ENCODE measurements around the gene ROBO3.

ROBO3 gene

GRCh38 chr11:124876818-124877630 lies 11.8 kb downstream of the ROBO3 start:
- DNase-seq (ENCODE audit: low read depth), result no peak

- no peak for DNase-seq (ENCODE audit: low read depth)
These were observed 12.3 kb downstream of the ROBO3 start for GRCh38 chr11:124877631-124877909.

GRCh38 chr11:124877910-124878758 lies 12.9 kb downstream of the ROBO3 start:
- no peak for DNase-seq (ENCODE audit: low read depth)

- no peak for DNase-seq (ENCODE audit: low read depth)
These were observed 13.7 kb downstream of the ROBO3 start for GRCh38 chr11:124878759-124879492.

- no peak for DNase-seq (ENCODE audit: low read depth)
These were observed 14.5 kb downstream of the ROBO3 start for GRCh38 chr11:124879493-124880289.

- DNase-seq (ENCODE audit: low read depth), result no peak
These were observed 15.0 kb downstream of the ROBO3 start for GRCh38 chr11:124880290-124880611.

DNA sequence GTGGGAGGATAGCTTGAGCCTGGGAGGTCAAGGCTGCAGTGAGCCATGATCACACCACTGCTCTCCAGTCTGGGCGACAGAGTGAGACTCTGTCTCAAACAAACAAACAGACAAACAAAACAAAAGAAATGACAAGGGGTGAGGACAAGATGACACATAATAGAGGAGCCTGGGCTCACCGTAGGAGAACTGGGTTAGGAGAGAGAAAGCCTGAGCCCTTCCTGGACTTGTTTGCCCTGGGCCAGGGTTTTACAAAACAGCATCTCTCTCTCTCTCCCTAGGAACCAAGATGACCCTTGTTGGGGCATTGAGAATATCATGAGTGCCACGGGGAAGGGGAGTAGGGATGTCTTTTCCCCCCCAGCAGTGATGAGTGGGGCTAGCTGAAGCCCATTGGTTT lies 15.7 kb downstream of the ROBO3 start:
- DNase-seq (ENCODE audit: low read depth), result no peak

GRCh38 chr11:124882339-124883071 lies 17.3 kb downstream of the ROBO3 start:
- no peak for DNase-seq (ENCODE audit: low read depth)

- no peak for DNase-seq (ENCODE audit: low read depth)
These were observed 19.1 kb downstream of the ROBO3 start for GRCh38 chr11:124884340-124884739.

DNA sequence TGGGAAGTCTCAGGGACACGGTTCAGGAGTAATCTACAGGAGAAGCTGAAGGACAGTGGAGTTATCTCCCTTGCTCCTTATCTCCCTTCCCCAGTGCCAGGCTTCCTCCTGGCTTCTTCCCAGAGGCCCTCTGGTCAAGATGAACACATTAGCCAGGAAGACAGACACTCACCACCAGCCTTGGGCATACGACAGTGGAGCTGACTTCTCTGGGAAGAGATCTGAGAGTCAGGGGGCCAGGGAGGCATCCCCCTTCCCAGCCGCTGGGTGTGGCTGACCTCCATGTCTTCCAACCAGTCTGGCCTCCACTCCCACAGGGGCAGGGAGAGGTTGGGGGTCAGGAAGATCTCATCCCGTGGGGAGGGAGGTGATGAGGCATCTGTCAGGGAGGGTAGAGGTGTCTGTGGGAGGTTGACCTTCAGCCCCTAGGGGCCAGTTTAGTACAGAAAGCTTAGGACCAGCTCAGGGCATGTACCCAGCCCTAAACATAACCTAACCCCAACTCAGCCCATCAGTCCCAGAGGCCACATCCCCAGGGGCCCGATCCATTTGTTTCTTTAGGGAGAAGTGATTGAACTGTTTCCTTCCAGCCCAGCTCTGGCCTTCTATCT lies 19.7 kb downstream of the ROBO3 start:
- no peak for DNase-seq (ENCODE audit: low read depth)

DNA sequence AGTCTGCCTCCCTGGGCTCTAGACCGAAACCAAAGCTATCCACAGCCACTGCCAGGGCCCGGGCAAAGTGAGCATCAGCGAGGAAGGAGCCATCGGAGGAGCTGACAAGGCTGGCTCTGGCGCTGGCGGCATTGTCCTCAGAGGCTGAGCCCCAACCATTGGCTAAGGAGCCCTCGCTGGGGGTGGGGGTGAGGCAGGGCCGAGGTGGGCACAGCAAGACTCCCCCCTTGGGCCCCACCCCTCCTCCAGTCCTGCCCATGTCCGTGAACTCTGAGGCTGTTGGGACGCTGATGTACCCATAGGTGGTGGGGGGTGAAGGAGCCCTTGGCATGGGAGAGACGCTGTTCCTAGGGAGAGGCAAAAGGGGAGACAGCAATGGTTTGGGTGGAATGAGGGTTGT lies 21.2 kb downstream of the ROBO3 start:
- DNase-seq (ENCODE audit: low read depth), result no peak

DNA sequence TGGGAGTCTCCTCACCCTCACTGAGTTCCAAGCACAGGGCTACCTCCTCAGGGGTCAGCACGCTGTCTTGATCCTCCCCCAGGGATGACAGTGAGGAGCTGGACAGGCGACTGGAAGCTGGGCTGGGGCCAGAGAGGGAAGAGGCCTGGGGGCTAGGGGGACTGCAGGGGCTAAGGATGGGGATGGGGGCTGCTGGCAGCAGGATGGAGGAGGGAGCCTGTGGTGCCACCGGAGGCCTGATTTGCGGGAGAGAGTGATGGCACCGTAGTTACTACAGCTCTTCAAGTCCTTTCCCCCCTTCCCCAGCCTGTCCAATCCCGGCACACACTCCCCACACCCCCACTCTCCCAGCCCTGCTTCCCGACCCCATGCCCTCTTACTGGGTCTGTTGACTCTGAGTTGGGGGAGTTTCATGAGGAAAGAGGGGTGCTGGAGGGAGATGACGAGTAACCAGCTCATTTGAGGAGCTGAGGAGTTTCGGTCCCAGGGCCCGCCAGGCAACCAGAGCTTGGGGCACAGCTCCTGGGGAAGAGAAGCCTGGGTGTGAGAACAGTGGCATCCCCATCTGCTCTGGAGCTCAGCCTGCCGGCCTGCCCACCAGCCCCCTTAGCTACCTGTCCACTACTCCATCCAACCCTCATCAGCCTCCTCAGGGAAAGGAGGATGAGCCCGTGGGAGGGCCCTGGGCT lies 21.9 kb downstream of the ROBO3 start:
- no peak for DNase-seq (ENCODE audit: low read depth)

- no peak for DNase-seq (ENCODE audit: low read depth)
These were observed 22.4 kb downstream of the ROBO3 start for GRCh38 chr11:124887667-124888013.

DNA sequence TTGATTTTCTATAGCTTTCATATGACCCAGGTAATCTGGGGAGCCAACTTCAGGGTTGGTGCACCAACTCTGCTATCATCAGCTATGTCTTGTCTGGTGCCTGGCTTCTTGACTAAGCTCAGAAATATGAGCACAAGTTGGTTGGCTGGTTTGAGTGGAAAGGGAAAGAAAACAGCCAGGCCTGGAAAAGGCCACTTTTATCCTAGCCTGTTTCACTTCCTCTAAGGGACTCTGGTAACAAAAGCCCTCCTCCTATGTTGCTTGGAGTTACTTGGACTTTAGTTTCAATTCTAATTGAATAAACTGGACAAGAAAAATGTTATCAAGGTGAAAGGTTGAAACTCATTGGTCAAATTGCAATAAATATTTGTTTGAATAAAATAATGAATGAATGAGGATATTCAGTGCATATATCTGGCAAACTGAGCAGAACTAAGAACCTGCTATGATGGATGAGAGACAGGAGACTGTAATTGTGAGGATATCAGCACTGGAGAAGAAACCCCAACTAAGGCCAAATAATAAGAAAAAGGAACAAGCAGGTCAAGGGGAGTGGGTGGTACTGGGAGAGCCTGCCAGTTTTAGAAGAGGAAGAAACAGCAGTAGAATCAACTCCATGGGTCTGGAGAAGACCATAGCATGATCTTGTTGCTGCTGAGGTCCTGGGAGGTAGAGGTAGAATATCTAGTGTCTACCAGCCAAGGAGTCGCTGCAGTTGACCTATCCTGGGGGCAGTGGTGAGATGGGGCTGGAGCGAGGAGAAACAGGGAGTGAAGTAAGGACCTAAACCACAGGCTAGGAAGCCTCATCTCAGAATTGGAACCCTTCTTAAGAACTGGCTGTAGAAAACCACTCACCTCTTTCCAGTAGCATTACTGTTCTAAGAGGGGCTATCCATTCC lies 24.2 kb downstream of the ROBO3 start:
- no peak for DNase-seq (ENCODE audit: low read depth)

GRCh38 chr11:124890151-124890550 lies 24.9 kb downstream of the ROBO3 start:
- no peak for DNase-seq (ENCODE audit: low read depth)

DNA sequence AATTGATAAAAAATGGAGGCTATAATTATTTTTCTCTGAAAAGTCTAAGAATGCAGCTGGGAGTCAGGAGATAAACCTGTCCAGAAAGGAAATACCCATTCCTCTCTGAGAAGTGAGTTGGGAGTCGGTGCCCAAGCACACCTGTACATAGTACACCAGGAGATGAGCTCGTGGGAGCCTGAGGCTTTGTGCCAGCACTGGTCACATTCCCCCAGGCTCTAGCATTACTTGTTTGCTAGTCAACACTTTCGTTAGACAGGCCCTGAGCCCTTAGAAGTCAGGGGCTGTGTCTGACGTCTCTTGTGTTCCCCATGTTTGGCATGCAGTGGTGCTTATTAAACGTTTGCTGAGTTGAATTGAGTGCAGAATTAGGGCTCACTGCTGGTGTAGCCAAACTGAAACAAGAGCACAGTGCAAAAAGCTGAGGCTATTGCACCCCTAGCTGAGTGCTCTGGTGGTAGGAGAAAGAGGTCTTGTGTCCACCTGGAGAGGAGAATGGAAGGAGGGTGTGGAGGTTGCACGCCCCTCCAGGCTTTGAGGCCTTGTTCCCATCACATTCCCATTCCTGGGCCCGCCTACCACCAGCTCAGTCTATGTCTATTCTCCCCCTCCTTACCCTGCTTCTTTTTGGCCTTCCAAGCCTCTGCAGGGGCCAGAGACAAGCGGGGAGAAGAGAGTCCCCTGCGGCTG lies 25.6 kb downstream of the ROBO3 start:
- DNase-seq (ENCODE audit: low read depth), result no peak

DNA sequence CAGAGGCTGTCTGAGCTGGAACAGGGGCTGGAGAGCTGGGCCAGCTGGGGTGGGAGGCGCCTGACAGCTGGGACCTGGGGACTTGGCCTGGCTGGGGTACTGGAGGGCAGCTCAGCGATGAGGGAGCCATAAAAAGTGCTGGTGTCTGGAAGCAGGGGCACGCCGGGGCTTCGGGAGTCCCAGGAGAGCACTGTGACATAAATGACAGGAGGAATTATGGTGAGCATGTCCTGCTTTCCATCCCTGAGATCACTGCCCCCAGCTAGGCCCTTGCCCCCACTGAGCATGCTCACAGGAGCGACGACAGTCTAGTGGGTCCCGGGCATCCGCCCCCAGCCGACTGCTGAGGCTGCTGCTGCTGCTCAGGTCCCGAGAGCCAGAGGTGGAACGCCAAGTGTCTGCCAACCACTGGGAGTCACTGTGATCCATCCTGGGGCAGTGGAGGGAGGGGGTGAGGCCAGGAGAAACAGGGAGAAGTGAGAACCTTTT lies 26.2 kb downstream of the ROBO3 start:
- DNase-seq (ENCODE audit: low read depth), result no peak

- DNase-seq (ENCODE audit: low read depth), result no peak
These were observed 26.9 kb downstream of the ROBO3 start for GRCh38 chr11:124892146-124892545.

All from non-pigmented ciliary epithelial cell (primary cell).